Activated CD4-positive, alpha-beta T cell treated with anti-CD3 and anti-CD28 coated beads, Interleukin-2, amount 50 U/mL, for 48 hours (primary cell): Measurements from ENCODE around the gene SDS.

Experiments used
- DNase-seq, 2 experiments: peaks; one replicate each; pipeline ENCODE4 v3.0.0-alpha.2; 2020

The SDS gene

GRCh38 chr12:113424915-113425823 is 21.5 kb upstream of the SDS start:
- DNase-seq, result peak; percentile 65 to 75

GRCh38 chr12:113424456-113424855 is 20.8 kb upstream of the SDS start:
- no peak for DNase-seq

- DNase-seq, result no peak
Measured at GRCh38 chr12:113422886-113423669, 19.4 kb upstream of the SDS start.

- DNase-seq, result peak; percentile 33 to 55
Measured at GRCh38 chr12:113422030-113422885, 18.6 kb upstream of the SDS start, which contains the start of gene SDSL. TSS of gene SDSL (plus strand) at chr12:113422380. CDS start at chr12:113427983, 5,603 bp downstream.

GRCh38 chr12:113420996-113421595 is 17.4 kb upstream of the SDS start:
- DNase-seq, result no peak

- DNase-seq, result no peak
Measured at GRCh38 chr12:113418213-113418879, 14.7 kb upstream of the SDS start.

GRCh38 chr12:113416091-113416754 is 12.5 kb upstream of the SDS start:
- DNase-seq, result no peak

- DNase-seq, result no peak
Measured at GRCh38 chr12:113414519-113415038, 10.9 kb upstream of the SDS start.

- DNase-seq, result no peak
Measured at GRCh38 chr12:113413488-113413939, 9.8 kb upstream of the SDS start.

GRCh38 chr12:113409462-113410124 is 5.9 kb upstream of the SDS start:
- no peak for DNase-seq

GRCh38 chr12:113408756-113409298 is 5.1 kb upstream of the SDS start:
- DNase-seq, result no peak

GRCh38 chr12:113407931-113408600 is 4.4 kb upstream of the SDS start:
- DNase-seq, result no peak

- no peak for DNase-seq
Measured at GRCh38 chr12:113405694-113406093, 2.0 kb upstream of the SDS start.

- no peak for DNase-seq
Measured at GRCh38 chr12:113402586-113403260, 964 bp downstream of the SDS start.

GRCh38 chr12:113401066-113402000 is 2.4 kb downstream of the SDS start:
- no peak for DNase-seq

- no peak for DNase-seq
Measured at GRCh38 chr12:113400362-113400761, 3.3 kb downstream of the SDS start.

- DNase-seq, result no peak
Measured at GRCh38 chr12:113399490-113399889, 4.2 kb downstream of the SDS start.
